Thyroid gland (tissue), 4 donors: Measurements from ENCODE around the gene EEFSEC. TPM values are rescaled to one million over a fixed set of nuclear protein-coding genes. Genes with fewer than 3 reads are reported as not detected.

Source experiments
- DNase-seq, 2 donors: peaks; one replicate each; pipeline ENCODE4 v3.0.0-alpha.2; 2019
- H3K27ac ChIP-seq, 3 donors: fragments of 200-600 bp; sonication (generic); 1 replicate in 2 of 3; 2 replicates in 1 of 3; pipeline ENCODE4 v1.5.1; 2016 to 2019; ENCODE audit warnings: mild to moderate bottlenecking in 1 of 3, moderate library complexity in 1 of 3
- H3K27me3 ChIP-seq: fragments of 200-600 bp; sonication (generic); one replicate; pipeline ENCODE4 v1.5.1; 2019
- H3K36me3 ChIP-seq, 2 donors: fragments of 200-600 bp; sonication (generic); one replicate each; pipeline ENCODE4 v1.5.1; 2016 to 2019
- H3K4me1 ChIP-seq, 2 donors: fragments of 200-600 bp; sonication (generic); one replicate each; pipeline ENCODE4 v1.5.1; 2017 to 2019
- H3K4me3 ChIP-seq, 3 donors: fragments of 200-600 bp; sonication (generic); replicated peaks in 1 of 3; 1 replicate in 2 of 3; 2 replicates in 1 of 3; pipeline ENCODE4 v1.5.1; 2016; ENCODE audit warnings: mild to moderate bottlenecking in 1 of 3
- H3K9me3 ChIP-seq: fragments of 200-600 bp; sonication (generic); one replicate; pipeline ENCODE4 v1.5.1; 2017
- CTCF ChIP-seq, 6 experiments: fragments of 200-600 bp in 3 of 6; fragments of 450-650 bp in 3 of 6; sonication (generic) in 3 of 6; IDR thresholded peaks; one replicate each; pipeline ENCODE4 v1.5.1; 2016 to 2019; ENCODE audit warnings: antibody characterized with exemption in 6 of 6, mild to moderate bottlenecking in 2 of 6, inconsistent platforms in 1 of 6, moderate library complexity in 1 of 6
- POLR2A ChIP-seq, 2 donors: fragments of 450-650 bp; IDR thresholded peaks; one replicate each; pipeline ENCODE4 v1.6.1; 2017; ENCODE audit warnings: antibody characterized with exemption in 2 of 2, mild to moderate bottlenecking in 2 of 2, moderate library complexity in 1 of 2
- WGBS, 2 donors: methylation state at CpG; one replicate each; pipeline ENCODE4 v1.1.5; 2017; 5-methylcytosine and 5-hydroxymethylcytosine counted together
- intact Hi-C: fragments of 100-400 bp; cut with DNase I; formaldehyde crosslinking; loops from one replicate; pipeline ENCODE4 v1.15.1; 2023
- total RNA-seq, 4 donors: library from RNA; depleted of rRNA; stranded (reverse); fragments of >200 nt; gene quantifications; one replicate each; pipeline ENCODE4 v1.2.3, GENCODE V29; 2016

Gene EEFSEC
- total RNA-seq, 4 donors from 2014 or later: 13.3 to 26.6 (median 21.7) TPM

GRCh38 chr3:128243602-128244504 lies 90.6 kb downstream of the EEFSEC start:
- no peaks in the 10 kb centered on the region for H3K4me1 ChIP-seq
- intact Hi-C loops: no loop called here
- 77 to 85% methylated on average over 11 of the region's 11 CpGs for WGBS, 2 donors
- no peaks in the 10 kb centered on the region for H3K27me3 ChIP-seq
- DNase-seq: no peak
- no peak overlapping the region for H3K4me3 ChIP-seq
- peaks cover 0 to 3% of the 10 kb centered on the region in 2 donors for H3K36me3 ChIP-seq
- H3K9me3 ChIP-seq: no peaks in the 10 kb centered on the region
- no peak overlapping the region for H3K27ac ChIP-seq
- TF ChIP-seq POLR2A (IDR thresholded peaks at IDR 0.05): no peak
- TF ChIP-seq CTCF (IDR thresholded peaks at IDR 0.05): no peak

GRCh38 chr3:128245460-128245859 lies 92.2 kb downstream of the EEFSEC start:
- H3K27ac ChIP-seq: no peak overlapping the region
- WGBS, 2 donors: 71 to 82% methylated on average over 5 of the region's 5 CpGs
- no peaks in the 10 kb centered on the region for H3K9me3 ChIP-seq
- intact Hi-C loops: no loop called here
- H3K4me1 ChIP-seq: no peaks in the 10 kb centered on the region
- no peaks in the 10 kb centered on the region for H3K27me3 ChIP-seq
- H3K4me3 ChIP-seq: no peak overlapping the region
- TF ChIP-seq CTCF (IDR thresholded peaks at IDR 0.05): no peak
- no peak for TF ChIP-seq POLR2A (IDR thresholded peaks at IDR 0.05)
- no peak for DNase-seq
- H3K36me3 ChIP-seq: peaks cover 0 to 3% of the 10 kb centered on the region in 2 donors

GRCh38 chr3:128247666-128248409 lies 94.6 kb downstream of the EEFSEC start:
- WGBS, 2 donors: 87 to 97% methylated on average over 6 of the region's 6 CpGs
- TF ChIP-seq POLR2A (IDR thresholded peaks at IDR 0.05) (no peak), CTCF (IDR thresholded peaks at IDR 0.05) (no peak)
- no peak overlapping the region for H3K27ac ChIP-seq
- no peak for DNase-seq
- H3K4me1 ChIP-seq: no peaks in the 10 kb centered on the region
- intact Hi-C loops: no loop called here
- no peaks in the 10 kb centered on the region for H3K9me3 ChIP-seq
- H3K27me3 ChIP-seq: no peaks in the 10 kb centered on the region
- peaks cover 0 to 3% of the 10 kb centered on the region in 2 donors for H3K36me3 ChIP-seq
- no peak overlapping the region for H3K4me3 ChIP-seq

- Histone ChIP-seq H3K27ac (no peak overlapping the region), H3K4me1 (no peaks in the 10 kb centered on the region), H3K36me3 (peaks cover 0 to 3% of the 10 kb centered on the region in 2 donors), H3K9me3 (no peaks in the 10 kb centered on the region), H3K4me3 (no peak overlapping the region), H3K27me3 (no peaks in the 10 kb centered on the region)
- no peak for DNase-seq
- 94 to 99% methylated on average over 3 of the region's 3 CpGs for WGBS, 2 donors
- TF ChIP-seq POLR2A (IDR thresholded peaks at IDR 0.05): no peak
- TF ChIP-seq CTCF (IDR thresholded peaks at IDR 0.05): no peak
- intact Hi-C loops: no loop called here
Measured at GRCh38 chr3:128252083-128252482, 98.8 kb downstream of the EEFSEC start.

- H3K4me3 ChIP-seq: no peak overlapping the region
- no peaks in the 10 kb centered on the region for H3K36me3 ChIP-seq
- H3K4me1 ChIP-seq: no peaks in the 10 kb centered on the region
- DNase-seq: no peak
- intact Hi-C loops: no loop called here
- TF ChIP-seq CTCF (IDR thresholded peaks at IDR 0.05) (no peak), POLR2A (IDR thresholded peaks at IDR 0.05) (no peak)
- no peaks in the 10 kb centered on the region for H3K9me3 ChIP-seq
- 93% methylated on average over 7 of the region's 7 CpGs for WGBS, 2 donors
- H3K27ac ChIP-seq: no peak overlapping the region
- no peaks in the 10 kb centered on the region for H3K27me3 ChIP-seq
Measured at GRCh38 chr3:128253150-128253549, 99.9 kb downstream of the EEFSEC start.
